HL-60 (cell line): ENCODE data around the gene RBM33.
A peak's percentile ranks its signal among the peaks of the same experiment; 100 is the strongest.

Experiments
- DNase-seq, 2 experiments: peaks; one replicate each; pipeline ENCODE4 v3.0.0-alpha.2; 2010 to 2020; ENCODE audit warnings: low read depth in 1 of 2, low spot score in 1 of 2
- H3K27ac ChIP-seq: fragments of 250-450 bp; sonication (Bioruptor Pico); replicated peaks from 2 replicates; pipeline ENCODE4 v1.5.1; 2020; ENCODE audit warnings: mild to moderate bottlenecking, moderate library complexity
- H3K27me3 ChIP-seq: fragments of 250-450 bp; sonication (Bioruptor Pico); 2 replicates; pipeline ENCODE4 v1.5.1; 2021; ENCODE audit warnings: mild to moderate bottlenecking, moderate library complexity; ENCODE audit not compliant: insufficient read depth, poor library complexity, severe bottlenecking
- H3K4me3 ChIP-seq: replicated peaks from 2 replicates; pipeline ENCODE4 v1.5.1; 2011; ENCODE audit warnings: mild to moderate bottlenecking, control low read depth, low read length; ENCODE audit not compliant: insufficient read depth
- CTCF ChIP-seq: IDR thresholded peaks from one replicate; pipeline ENCODE4 v1.5.1; 2011; ENCODE audit warnings: low read length, control low read depth, inconsistent platforms; ENCODE audit not compliant: insufficient read depth
- GABPA ChIP-seq: IDR thresholded peaks from 2 replicates; pipeline ENCODE4 v1.6.1; 2012; ENCODE audit warnings: low read depth
- POLR2AphosphoS5 ChIP-seq: IDR thresholded peaks from 2 replicates; pipeline ENCODE4 v1.6.1; 2012; ENCODE audit warnings: low read depth
- REST ChIP-seq: IDR thresholded peaks from 2 replicates; pipeline ENCODE4 v1.6.1; 2012; ENCODE audit warnings: low read depth; ENCODE audit not compliant: insufficient replicate concordance
- SPI1 ChIP-seq: IDR thresholded peaks from 2 replicates; pipeline ENCODE4 v1.6.1; 2012; ENCODE audit warnings: low read depth, mild to moderate bottlenecking, borderline replicate concordance

RBM33 gene

GRCh38 chr7:155653803-155654202 lies 9.3 kb downstream of the RBM33 start:
- H3K4me3 ChIP-seq: no peak overlapping the region
- TF ChIP-seq REST (no peak), GABPA (no peak), SPI1 (no peak), CTCF (no peak), POLR2AphosphoS5 (no peak)
- no peaks in the 10 kb centered on the region for H3K27me3 ChIP-seq
- no peak overlapping the region for H3K27ac ChIP-seq
- DNase-seq: peak; percentile 49 to 77

- Histone ChIP-seq H3K27me3 (no peaks in the 10 kb centered on the region), H3K27ac (no peak overlapping the region), H3K4me3 (no peak overlapping the region)
- no peak for DNase-seq
- TF ChIP-seq POLR2AphosphoS5 (no peak), GABPA (no peak), SPI1 (no peak), CTCF (no peak), REST (no peak)
Observed at GRCh38 chr7:155656891-155657290, 12.4 kb downstream of the RBM33 start.

GRCh38 chr7:155660059-155660757 lies 15.7 kb downstream of the RBM33 start:
- TF ChIP-seq REST: no peak
- TF ChIP-seq POLR2AphosphoS5: no peak
- no peak for TF ChIP-seq CTCF
- DNase-seq: no peak
- no peak overlapping the region for H3K27ac ChIP-seq
- H3K27me3 ChIP-seq: no peaks in the 10 kb centered on the region
- no peak overlapping the region for H3K4me3 ChIP-seq
